Endothelial cell (in vitro differentiated cells): ENCODE results near the gene TENM4. TPM values are rescaled to one million over a fixed set of nuclear protein-coding genes. Genes with fewer than 3 reads are reported as not detected.

Source experiments
- DNase-seq: peaks from one replicate; pipeline ENCODE4 v3.0.0; 2021; ENCODE audit warnings: low spot score
- H3K27ac Mint-ChIP-seq: one replicate; pipeline ENCODE4 v1.8.0; 2021; ENCODE audit warnings: mixed read lengths, inconsistent platforms; ENCODE audit not compliant: unreplicated experiment
- H3K27me3 Mint-ChIP-seq: one replicate; pipeline ENCODE4 v1.8.0; 2021; ENCODE audit warnings: mild to moderate bottlenecking, moderate library complexity, mixed read lengths, inconsistent platforms; ENCODE audit not compliant: unreplicated experiment
- H3K36me3 Mint-ChIP-seq: one replicate; pipeline ENCODE4 v1.8.0; 2021; ENCODE audit warnings: mild to moderate bottlenecking, low read depth, mixed read lengths, inconsistent platforms; ENCODE audit not compliant: unreplicated experiment
- H3K4me1 Mint-ChIP-seq: one replicate; pipeline ENCODE4 v1.8.0; 2021; ENCODE audit warnings: mild to moderate bottlenecking, mixed read lengths, inconsistent platforms; ENCODE audit not compliant: unreplicated experiment
- H3K4me3 Mint-ChIP-seq: one replicate; pipeline ENCODE4 v1.8.0; 2021; ENCODE audit warnings: mild to moderate bottlenecking, mixed read lengths, inconsistent platforms; ENCODE audit not compliant: unreplicated experiment
- H3K9me3 Mint-ChIP-seq: one replicate; pipeline ENCODE4 v1.8.0; 2021; ENCODE audit warnings: mixed read lengths, inconsistent platforms; ENCODE audit not compliant: unreplicated experiment
- CTCF ChIP-seq: fragments of 200-600 bp; sonication (generic); IDR thresholded peaks from one replicate; pipeline ENCODE4 v1.5.0; 2021; ENCODE audit warnings: antibody characterized with exemption; ENCODE audit not compliant: unreplicated experiment
- total RNA-seq: library from RNA; stranded (reverse); fragmentation: NEBNext Ultra II Directional; extraction: Animal tissue kit (Norgen Biotek cat#: 25700); gene quantifications from one replicate; pipeline ENCODE4 v1.2.1, GENCODE V29; 2021; ENCODE audit not compliant: unreplicated experiment

Gene TENM4
- total RNA-seq, 1 donor from 2014 or later = 1.8 TPM

GRCh38 chr11:79363256-79363655, 77.6 kb downstream of the TENM4 start:
- no peaks in the 10 kb centered on the region for H3K4me1 Mint-ChIP-seq
- no peak overlapping the region for H3K4me3 Mint-ChIP-seq
- H3K27me3 Mint-ChIP-seq = peaks cover 2% of the 10 kb centered on the region
- TF ChIP-seq CTCF = no peak
- H3K27ac Mint-ChIP-seq = no peak overlapping the region
- H3K36me3 Mint-ChIP-seq = no peaks in the 10 kb centered on the region
- no peaks in the 10 kb centered on the region for H3K9me3 Mint-ChIP-seq
- DNase-seq = no peak

GRCh38 chr11:79362821-79363220, 78.0 kb downstream of the TENM4 start:
- H3K27ac Mint-ChIP-seq = no peak overlapping the region
- peaks cover 2% of the 10 kb centered on the region for H3K27me3 Mint-ChIP-seq
- H3K4me3 Mint-ChIP-seq = no peak overlapping the region

GRCh38 chr11:79362206-79362757, 78.5 kb downstream of the TENM4 start:
- no peaks in the 10 kb centered on the region for H3K4me1 Mint-ChIP-seq
- no peak for DNase-seq
- no peaks in the 10 kb centered on the region for H3K9me3 Mint-ChIP-seq
- H3K4me3 Mint-ChIP-seq = no peak overlapping the region
- TF ChIP-seq CTCF = no peak
- no peaks in the 10 kb centered on the region for H3K36me3 Mint-ChIP-seq
- H3K27ac Mint-ChIP-seq = no peak overlapping the region
- H3K27me3 Mint-ChIP-seq = peaks cover 2% of the 10 kb centered on the region

More at GRCh38 chr11:79362821-79363220, 78.0 kb downstream of the TENM4 start:
- TF ChIP-seq CTCF = no peak
- no peaks in the 10 kb centered on the region for H3K36me3 Mint-ChIP-seq
- no peaks in the 10 kb centered on the region for H3K4me1 Mint-ChIP-seq
- H3K9me3 Mint-ChIP-seq = no peaks in the 10 kb centered on the region
- DNase-seq = no peak

GRCh38 chr11:79358258-79358657, 82.6 kb downstream of the TENM4 start:
- H3K9me3 Mint-ChIP-seq = no peaks in the 10 kb centered on the region
- no peak for TF ChIP-seq CTCF
- H3K27me3 Mint-ChIP-seq = peaks cover 1% of the 10 kb centered on the region
- no peaks in the 10 kb centered on the region for H3K4me1 Mint-ChIP-seq
- H3K36me3 Mint-ChIP-seq = no peaks in the 10 kb centered on the region
- DNase-seq = no peak
- H3K27ac Mint-ChIP-seq = no peak overlapping the region
- H3K4me3 Mint-ChIP-seq = no peak overlapping the region

- no peaks in the 10 kb centered on the region for H3K9me3 Mint-ChIP-seq
- no peak overlapping the region for H3K27ac Mint-ChIP-seq
- peaks cover 3% of the 10 kb centered on the region for H3K27me3 Mint-ChIP-seq
- no peaks in the 10 kb centered on the region for H3K36me3 Mint-ChIP-seq
- H3K4me1 Mint-ChIP-seq = no peaks in the 10 kb centered on the region
- no peak overlapping the region for H3K4me3 Mint-ChIP-seq
- TF ChIP-seq CTCF = no peak
- DNase-seq = no peak
Observed at GRCh38 chr11:79353706-79354105, 87.1 kb downstream of the TENM4 start.
